GM21528 (cell line): Measurements from ENCODE around the gene CYP2J2.
"Not testable (repeated sequence)": the region's sequence is repeated elsewhere in the genome, so short reads cannot be mapped to it uniquely, and the experiment has no call there.

ENCODE experiments used
- ATAC-seq: cut with Tn5 transposase; IDR thresholded peaks from one replicate; pipeline ENCODE4 v1.9.1; 2021; ENCODE audit warnings: mild to moderate bottlenecking, moderate library complexity; ENCODE audit not compliant: unreplicated experiment, low FRiP score

Gene CYP2J2

DNA sequence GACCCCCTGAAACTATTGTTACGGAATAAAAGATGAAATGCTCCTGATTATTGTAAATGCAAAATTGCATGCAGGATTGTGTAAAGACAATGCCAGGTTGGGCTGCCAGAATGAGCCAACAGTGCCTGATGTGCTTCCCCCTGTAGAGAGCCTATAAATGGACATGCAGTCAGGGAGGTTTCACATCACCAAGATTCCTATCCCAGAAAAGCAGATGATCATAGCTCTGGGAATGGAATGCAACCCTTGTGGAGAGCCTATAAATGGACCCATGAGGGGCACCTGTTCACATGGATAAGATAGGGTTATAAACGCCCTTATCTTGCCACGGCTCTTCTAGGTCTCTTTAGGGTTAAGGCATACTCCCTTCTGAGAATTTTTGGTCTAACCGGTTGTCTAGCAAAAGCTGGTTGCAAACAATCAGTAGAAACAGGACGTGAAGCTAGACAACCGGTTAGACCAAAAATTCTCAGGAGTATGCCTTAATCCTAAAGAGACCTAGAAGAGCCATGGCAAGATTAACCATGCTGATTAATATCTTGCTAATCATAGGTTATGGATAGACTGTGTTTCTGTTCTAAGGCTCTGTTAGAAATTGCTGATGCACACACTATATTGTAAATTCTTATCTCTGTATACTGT is 5.2 kb downstream of the CYP2J2 start:
- ATAC-seq = not testable (repeated sequence)

DNA sequence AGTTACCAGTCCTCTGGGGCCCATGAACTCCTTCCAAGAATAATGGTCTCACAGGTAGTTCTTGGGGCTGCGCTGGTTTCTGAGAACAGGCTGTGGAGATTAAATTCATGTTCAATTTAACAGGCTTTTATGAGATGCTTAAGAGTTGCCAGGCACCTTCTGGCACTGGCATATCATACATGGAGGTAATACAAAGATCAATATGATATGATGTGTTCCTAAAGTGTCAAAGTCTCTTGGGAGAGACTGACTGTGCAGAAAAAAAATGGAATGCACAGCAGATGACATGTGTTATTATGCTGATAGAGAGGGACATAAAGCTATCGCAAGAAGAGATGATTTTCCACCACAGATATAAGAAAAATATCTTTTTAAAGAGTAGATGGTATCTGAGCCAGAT is 6.8 kb downstream of the CYP2J2 start:
- no peak for ATAC-seq

- no peak for ATAC-seq
Observed at GRCh38 chr1:59917785-59918180, 8.8 kb downstream of the CYP2J2 start.

GRCh38 chr1:59917026-59917784 is 9.4 kb downstream of the CYP2J2 start:
- ATAC-seq = no peak

DNA sequence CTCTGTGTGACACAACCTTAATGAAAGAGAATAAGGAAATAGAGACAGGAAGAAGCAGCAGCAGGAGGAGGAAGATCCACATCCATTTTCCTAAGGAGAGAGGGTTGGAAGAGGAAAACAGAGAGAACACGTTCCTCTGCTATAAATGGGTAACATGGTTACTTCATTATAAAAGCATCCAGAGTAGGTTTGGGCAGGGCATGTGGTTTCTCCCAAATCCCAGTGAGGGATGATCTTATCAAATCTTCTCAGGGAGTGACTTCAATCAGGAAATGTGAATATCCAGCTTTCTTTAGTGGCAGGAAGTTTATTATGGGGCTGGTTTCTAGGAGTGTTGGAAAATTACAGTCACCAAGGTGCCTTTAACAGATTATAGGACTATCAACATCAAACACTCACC is 11.1 kb downstream of the CYP2J2 start:
- no peak for ATAC-seq

DNA sequence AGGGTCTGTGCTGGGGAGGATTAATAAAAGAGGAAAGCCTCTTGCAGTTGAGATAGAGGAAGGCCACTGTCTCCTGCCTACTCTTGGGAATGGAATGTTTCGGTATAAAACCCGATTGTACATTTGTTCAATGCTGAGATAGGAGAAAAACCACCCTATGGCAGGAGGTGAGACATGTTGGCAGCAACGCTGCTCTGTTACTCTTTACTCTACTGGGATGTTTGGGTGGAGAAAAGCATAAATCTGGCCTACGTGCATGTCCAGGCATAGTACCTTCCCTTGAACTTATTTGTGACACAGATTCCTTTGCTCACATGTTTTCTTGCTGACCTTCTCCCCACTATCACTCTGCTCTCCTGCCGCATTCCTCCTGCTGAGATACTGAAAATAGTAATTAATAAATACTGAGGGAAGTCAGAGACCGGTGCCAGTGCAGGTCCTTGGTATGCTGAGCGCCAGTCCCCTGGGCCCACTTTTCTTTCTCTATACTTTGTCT is 11.7 kb downstream of the CYP2J2 start:
- ATAC-seq = not testable (repeated sequence)

DNA sequence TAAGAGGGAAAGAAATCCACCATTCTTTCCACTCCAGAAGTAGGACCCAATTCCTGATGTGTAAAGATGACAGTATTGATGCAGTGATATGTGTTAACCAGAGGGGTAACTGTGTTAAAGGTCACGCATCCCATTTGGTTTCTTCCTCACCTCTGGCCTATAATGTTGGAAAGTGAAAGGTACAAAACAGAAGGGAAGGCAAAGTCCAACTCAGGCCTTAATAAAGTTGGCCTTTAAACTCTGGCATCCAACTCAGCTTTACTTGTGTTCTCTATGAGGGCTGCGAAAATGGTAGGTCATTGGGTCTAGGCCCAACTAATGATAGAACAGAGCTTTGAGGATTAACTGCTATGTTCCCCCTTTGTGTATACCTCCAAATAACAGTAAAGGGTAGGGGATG is 17.9 kb downstream of the CYP2J2 start:
- ATAC-seq = no peak

GRCh38 chr1:59908084-59908483 is 18.5 kb downstream of the CYP2J2 start:
- ATAC-seq = no peak

DNA sequence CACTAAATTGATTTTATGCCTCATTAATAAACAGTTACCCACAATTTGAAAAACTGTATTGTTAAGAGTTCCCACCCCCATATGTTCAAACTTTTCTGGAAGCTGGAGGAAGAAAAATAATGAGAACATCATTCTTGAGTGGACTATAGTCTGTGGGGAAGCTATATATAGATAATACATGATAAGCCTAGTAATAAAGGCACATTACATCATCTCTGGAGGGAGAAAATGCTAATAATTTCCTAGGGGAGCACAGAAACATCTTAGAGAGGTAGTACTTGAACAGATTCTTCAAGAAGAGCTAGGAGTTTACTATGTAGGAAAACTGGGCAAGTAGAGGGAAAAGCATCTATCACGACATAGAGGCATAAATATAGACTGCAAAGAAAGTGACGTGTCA is 19.6 kb downstream of the CYP2J2 start:
- ATAC-seq = no peak

- peak; percentile 78 for ATAC-seq
Observed at GRCh38 chr1:59903141-59903754, 23.3 kb downstream of the CYP2J2 start.

- no peak for ATAC-seq
Observed at GRCh38 chr1:59901770-59902388, 24.7 kb downstream of the CYP2J2 start.

- ATAC-seq = no peak
Observed at GRCh38 chr1:59900640-59901039, 25.9 kb downstream of the CYP2J2 start.

DNA sequence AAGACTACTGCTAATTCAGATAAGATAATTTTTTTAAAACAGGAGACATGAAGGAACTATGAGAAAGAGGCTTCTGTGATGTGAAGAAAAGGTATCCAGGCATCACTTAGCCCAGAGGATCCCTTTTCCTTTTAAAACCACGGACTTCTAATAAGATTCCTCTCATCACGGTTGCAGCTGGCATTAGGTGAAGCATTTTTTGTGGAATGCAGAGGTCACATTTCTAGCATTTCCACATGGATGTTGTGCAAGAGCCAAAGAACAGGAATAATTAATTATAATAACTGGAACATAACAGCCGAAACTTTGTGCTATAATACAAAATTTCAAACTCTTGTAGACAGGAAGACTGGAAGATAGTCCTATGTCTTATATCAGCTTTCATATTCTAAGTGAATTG is 27.6 kb downstream of the CYP2J2 start:
- no peak for ATAC-seq

DNA sequence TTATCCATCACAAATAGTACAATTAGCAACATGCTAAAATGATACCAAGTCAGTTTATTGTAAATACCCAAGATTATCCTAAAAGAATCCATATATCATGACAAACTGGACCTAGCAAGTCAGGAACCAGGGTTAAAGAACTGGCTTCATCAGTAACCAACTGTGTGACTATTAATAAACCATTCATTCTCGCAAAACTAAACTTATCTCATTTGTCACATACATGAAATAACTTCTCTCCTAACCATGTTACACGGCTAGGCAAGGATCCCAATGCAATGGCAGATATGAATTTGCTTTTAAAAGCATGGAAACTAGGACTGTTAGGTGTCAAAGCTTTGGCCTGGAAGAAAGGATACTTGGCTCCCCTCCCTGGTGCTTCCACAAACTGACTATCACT is 29.4 kb downstream of the CYP2J2 start:
- no peak for ATAC-seq

DNA sequence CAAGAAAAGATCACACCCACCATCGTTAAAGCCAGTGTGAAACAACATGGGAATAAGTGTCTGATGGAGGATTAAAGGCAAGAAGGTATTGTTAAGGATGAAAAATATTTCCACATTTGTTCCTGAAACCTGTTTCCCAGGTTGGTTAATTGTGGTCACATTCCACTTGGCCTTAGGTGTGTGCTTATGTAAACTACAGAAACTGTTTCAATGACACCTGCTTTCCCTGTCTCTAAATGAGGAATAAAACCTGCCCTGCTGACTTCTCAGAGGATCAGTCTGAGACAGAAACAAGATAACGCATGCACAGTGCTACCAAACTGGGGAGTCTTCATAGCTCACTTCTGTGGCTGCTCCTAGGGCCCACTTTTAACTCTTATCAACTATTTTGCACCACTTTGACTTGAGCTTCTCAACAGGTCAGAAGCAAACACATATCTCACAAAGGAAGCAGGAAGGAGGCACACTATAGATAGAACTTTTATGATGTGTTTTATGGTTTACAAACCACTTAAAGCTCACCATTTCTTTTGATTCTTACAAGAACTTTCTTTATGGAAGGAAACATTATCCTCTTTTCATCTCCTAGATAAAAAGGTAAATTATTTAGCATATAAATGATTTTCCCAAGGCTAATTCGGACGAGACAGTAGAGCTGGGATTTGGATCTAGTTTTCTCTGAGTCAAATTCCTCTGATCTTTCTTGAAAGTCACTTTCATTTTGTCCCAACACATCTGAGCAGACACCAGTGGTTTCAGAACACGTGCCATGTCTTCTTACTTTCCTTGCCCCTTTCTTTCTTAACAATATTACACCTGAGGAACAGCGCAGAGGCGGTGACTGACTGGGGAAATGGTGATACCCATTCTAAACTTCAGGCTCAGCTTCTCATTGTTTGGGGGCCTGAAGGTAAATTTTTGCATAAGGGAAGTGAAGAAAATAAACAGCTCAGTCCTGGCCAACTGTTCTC is 33.4 kb downstream of the CYP2J2 start:
- no peak for ATAC-seq

DNA sequence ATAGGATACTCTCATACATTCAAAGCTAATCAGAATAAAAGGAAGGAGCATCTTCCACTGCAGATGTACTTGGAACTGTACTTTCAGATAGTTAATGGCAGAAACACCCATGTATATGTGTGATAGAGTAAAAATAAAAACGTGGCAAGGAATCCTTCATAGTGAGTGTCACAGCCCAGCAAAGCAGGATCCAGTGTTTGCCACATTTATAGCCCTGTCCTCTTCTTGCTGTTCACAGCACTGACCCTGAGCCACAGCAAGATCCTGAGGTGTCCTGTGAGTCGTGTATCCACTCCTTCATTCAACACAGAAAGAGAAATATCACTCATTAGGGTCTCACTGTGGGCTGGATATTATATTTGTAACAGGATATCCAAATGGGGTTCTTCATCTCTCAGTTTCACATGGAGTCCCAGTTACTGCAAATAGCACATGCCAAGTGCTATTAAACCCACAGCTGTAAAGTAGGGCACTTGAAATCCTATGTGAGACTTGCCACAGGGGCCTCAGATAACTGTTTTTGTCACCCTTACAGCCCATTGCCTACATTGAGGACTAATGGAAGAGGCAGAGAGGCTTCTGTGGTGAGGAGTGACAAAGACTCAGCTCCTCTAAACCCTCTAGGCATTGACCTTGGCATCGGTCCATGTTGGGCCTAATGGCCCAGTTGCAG is 41.3 kb downstream of the CYP2J2 start:
- no peak for ATAC-seq

GRCh38 chr1:59880735-59881134 is 45.8 kb downstream of the CYP2J2 start:
- no peak for ATAC-seq

- ATAC-seq = no peak
Observed at GRCh38 chr1:59879996-59880505, 46.5 kb downstream of the CYP2J2 start.

GRCh38 chr1:59879574-59879973 is 47.0 kb downstream of the CYP2J2 start:
- no peak for ATAC-seq
